GM12874 (cell line): ENCODE results near the gene UBE2F.

ENCODE experiments used
- TF ChIP-seq, protein P1 (sequence below): IDR thresholded peaks from 2 replicates; pipeline ENCODE4 v1.5.1; 2011; ENCODE audit warnings: low read depth, mild to moderate bottlenecking, control low read depth, low read length, moderate library complexity; ENCODE audit not compliant: insufficient read depth

UBE2F gene

DNA sequence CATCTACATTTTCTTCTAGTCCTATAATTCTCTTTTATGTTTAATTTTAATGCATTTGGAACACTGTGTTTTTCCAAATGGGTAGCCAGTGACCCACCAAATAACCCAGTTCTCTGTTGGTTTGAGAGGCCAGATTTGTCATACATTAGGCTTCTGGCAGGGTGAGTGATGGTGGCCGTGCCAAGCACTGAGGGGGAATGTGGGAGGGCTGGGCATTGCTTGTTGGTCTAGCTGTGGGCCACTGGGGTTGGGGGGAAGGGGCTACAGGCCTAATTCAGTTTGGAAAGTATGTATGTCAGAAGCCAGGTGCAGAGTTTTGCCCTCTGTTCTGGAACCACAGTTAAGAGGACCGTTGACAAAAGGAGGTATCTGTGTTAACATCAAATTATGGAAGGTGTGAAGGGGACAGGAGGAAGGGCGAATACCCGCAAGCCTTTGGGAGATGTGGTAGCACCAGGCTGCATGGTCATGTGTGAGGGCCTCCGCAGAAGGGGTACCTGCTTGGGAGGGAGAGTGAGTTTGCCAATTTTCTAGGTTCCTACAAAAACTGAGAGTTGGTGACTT, 55.9 kb downstream of the UBE2F start:
- TF ChIP-seq, protein P1, sequence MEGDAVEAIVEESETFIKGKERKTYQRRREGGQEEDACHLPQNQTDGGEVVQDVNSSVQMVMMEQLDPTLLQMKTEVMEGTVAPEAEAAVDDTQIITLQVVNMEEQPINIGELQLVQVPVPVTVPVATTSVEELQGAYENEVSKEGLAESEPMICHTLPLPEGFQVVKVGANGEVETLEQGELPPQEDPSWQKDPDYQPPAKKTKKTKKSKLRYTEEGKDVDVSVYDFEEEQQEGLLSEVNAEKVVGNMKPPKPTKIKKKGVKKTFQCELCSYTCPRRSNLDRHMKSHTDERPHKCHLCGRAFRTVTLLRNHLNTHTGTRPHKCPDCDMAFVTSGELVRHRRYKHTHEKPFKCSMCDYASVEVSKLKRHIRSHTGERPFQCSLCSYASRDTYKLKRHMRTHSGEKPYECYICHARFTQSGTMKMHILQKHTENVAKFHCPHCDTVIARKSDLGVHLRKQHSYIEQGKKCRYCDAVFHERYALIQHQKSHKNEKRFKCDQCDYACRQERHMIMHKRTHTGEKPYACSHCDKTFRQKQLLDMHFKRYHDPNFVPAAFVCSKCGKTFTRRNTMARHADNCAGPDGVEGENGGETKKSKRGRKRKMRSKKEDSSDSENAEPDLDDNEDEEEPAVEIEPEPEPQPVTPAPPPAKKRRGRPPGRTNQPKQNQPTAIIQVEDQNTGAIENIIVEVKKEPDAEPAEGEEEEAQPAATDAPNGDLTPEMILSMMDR, result no peak

DNA sequence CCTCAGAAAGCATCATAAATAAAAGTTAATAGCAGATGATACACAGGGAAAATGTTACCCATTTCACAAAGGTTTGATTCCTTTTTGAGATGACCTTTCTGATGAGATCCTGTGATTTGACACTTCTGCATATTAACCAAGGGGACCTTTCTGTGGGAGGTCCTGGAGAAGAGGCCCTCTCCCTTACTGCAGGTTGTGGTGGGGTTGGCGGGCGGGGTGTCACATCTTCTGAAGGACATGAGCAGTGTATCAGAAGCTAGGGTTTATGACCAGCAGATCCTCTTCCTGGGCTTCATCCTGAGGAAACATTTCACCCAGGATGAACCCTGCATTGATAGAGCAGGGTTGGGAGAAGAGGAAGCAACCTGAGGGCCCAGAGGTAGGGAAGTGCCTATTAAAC, 56.8 kb downstream of the UBE2F start:
- TF ChIP-seq, protein P1, result no peak

DNA sequence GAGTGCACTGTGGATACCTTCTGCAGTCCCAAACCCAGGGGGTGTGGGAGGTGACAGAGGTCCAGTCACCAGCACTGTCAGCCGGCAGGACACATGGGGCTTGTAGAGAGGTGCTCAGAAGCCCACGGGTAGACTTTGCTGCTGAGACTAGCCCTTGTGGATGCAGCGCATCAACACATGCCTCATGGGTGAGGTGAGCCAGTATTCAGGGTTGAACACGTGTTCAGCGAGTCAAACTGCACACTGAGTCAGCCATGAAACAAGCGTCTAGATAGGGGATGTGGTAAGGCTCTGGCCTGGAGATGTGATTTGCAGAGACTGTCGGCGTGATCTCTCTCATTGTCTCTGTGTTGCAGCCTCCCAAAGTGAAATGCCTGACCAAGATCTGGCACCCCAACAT, 58.2 kb downstream of the UBE2F start:
- TF ChIP-seq, protein P1, result no peak

DNA sequence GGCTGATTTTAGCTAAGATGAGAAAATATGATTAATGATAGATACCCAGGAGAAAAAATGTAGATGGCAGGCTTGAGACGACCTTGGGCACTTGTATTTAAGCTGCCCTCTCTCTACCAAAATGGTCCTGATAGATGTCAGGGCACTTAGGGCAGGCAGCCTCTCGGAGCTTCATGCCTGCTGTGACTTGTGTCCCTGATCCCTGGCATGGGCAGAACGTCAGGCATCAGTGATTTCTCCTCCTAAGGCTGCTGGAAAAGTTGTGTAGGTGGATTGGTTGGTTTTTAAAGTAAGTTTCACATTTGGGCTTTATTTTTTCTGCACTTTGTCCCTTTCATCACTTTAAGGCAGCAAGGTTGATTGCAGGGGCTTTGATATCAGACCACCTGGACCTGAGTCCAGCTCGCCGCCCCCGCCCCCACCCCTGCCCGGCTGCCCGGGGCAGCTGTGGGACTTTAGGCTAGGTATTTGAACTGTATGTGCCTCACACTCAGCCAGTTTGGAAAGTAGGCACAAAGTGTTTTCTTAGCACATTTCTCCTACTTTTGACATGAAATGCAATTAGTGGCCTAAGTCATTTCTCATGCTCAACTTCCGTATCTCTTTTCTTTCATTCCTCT, 59.0 kb downstream of the UBE2F start:
- TF ChIP-seq, protein P1, result no peak

DNA sequence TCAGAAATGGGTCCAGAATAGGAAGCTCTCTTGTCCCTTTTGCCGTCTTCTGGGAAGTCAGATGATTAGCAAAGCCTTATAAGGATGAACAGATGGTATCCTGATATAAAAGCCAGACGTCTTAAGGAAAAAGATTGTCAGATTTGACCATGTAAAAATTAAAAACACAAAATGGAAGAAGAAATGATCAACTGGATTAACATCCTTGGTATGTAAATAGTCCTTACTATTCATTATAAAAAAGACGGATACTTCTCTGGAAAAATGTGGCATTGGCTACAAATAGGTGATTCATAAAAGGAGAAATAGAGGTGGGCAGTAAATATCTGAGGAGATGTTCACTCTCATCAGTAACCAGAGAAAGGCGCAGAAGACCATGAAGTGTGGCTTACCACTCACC, 60.2 kb downstream of the UBE2F start:
- TF ChIP-seq, protein P1, result no peak

DNA sequence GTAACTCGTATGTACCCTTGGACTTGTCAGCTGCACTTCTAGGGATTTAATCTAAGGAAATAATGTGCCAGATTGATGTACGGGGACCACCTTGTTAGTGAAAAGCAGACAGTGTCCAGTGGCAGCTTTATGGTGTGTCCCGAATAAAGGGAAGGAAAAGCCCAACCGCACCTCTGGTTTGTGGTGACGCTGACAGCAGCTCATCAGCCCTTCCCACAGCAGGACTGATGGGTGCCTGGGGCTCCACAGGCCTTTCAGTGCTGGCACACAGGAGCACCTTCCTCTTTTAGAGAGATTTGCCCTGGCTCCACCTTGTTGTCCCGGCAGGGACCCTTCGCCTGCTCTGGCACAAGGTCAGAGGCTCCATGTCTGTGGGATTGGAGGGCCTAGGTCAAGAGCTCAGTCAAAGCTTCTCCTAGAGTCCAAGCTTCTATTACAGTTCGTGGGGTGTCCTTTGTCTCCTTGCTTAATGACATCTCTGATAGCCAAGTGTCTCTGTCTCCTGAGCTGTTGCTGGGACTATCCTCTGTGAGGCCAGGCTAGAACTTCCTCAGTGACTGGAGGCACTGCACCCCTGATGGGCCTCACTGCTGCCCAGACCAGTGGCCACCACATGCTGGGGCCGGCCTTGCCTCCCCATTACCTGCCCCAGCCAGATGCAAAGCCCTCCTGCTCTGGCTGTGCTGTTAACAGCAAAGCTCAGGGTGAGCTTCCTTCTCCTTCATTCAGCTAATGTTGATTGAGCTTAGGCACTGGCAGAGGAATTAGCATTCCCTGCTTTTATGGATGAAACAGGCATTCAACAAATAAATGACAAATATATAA, 61.0 kb downstream of the UBE2F start:
- TF ChIP-seq, protein P1, result no peak

DNA sequence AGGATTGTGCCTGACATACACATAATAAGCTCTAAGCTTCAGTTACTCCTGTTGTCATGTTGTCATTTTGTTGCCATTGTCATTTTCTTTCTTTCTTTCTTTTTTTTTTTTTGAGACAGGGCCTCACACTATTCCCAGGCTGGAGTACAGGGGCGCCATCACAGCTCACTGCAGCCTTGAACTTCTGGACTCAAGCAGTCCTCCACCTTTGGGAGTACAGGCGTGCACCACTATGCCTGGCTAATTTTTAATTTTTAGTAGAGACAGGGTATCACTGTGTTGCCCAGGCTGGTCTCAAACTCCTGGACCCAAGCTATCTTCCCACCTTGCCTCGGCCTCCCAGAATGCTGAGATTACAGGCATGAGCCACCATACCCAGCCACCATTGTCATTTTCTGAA, 63.0 kb downstream of the UBE2F start:
- TF ChIP-seq, protein P1, result no peak
